Skeletal muscle satellite cell (primary cell): ENCODE data around the gene EFNA5.
"Not testable (repeated sequence)": the region's sequence is repeated elsewhere in the genome, so short reads cannot be mapped to it uniquely, and the experiment has no call there.

Source experiments
- H3K27me3 ChIP-seq: 2 replicates; pipeline ENCODE4 v1.7.0; 2013; ENCODE audit warnings: low read length; ENCODE audit not compliant: control insufficient read depth, insufficient read depth
- H3K36me3 ChIP-seq: 2 replicates; pipeline ENCODE4 v1.7.0; 2013; ENCODE audit warnings: mild to moderate bottlenecking, control low read depth, low read length; ENCODE audit not compliant: insufficient read depth
- H3K4me1 ChIP-seq: 2 replicates; pipeline ENCODE4 v1.7.0; 2013; ENCODE audit warnings: low read length; ENCODE audit not compliant: control insufficient read depth, insufficient read depth
- H3K4me2 ChIP-seq: 2 replicates; pipeline ENCODE4 v1.7.0; 2013; ENCODE audit warnings: mild to moderate bottlenecking, low read length
- H3K4me3 ChIP-seq: 2 replicates; pipeline ENCODE4 v1.7.0; 2013; ENCODE audit warnings: low read length
- H3K9ac ChIP-seq: 2 replicates; pipeline ENCODE4 v1.7.0; 2013; ENCODE audit warnings: mild to moderate bottlenecking, low read depth, low read length, moderate library complexity
- H3K9me3 ChIP-seq: replicated peaks from 2 replicates; pipeline ENCODE4 v1.7.0; 2013; ENCODE audit warnings: mild to moderate bottlenecking, control low read depth, low read length

EFNA5 gene

DNA sequence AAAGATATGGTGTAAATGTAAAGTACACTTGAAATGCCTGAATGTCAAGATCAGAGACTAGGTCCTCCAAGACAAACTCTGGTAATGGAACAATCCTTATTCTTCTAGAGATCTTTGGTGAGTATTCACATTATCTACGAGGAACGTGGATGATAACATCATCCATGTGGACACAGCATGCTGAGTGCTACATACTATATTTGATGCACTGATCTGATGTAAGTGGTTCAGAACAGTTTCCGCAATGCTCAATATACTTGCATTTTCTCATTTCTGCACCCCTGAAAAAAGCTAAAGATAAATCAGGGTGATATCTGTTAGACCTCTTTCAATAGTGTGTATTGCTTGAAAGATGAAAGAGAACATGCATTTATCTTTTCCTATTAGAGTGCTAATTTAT is 226.8 kb downstream of the EFNA5 start:
- H3K4me1 ChIP-seq: peaks cover 3% of the 10 kb centered on the region
- no peak overlapping the region for H3K4me3 ChIP-seq
- H3K9ac ChIP-seq: no peak overlapping the region
- H3K36me3 ChIP-seq: no peaks in the 10 kb centered on the region
- no peaks in the 10 kb centered on the region for H3K9me3 ChIP-seq
- no peaks in the 10 kb centered on the region for H3K27me3 ChIP-seq
- H3K4me2 ChIP-seq: no peak overlapping the region

DNA sequence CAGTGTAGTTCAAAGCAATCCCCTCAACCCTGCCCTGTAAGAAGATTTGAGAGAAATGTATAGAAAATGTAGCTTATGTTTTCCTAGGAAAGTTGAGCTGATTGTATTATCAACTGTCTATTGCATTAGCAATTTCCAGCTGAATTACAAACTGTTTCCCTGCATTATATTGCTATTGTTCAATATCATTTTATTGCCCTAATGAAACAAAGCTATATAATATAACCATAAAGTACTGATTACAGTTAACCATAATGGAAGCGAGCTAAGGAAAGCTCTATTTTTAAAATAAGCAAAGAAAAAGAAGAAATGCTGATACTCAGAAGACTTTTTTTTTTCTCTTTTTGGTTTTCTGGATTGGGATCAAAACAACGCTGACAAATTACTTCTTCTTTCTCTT is 228.3 kb downstream of the EFNA5 start:
- no peaks in the 10 kb centered on the region for H3K27me3 ChIP-seq

DNA sequence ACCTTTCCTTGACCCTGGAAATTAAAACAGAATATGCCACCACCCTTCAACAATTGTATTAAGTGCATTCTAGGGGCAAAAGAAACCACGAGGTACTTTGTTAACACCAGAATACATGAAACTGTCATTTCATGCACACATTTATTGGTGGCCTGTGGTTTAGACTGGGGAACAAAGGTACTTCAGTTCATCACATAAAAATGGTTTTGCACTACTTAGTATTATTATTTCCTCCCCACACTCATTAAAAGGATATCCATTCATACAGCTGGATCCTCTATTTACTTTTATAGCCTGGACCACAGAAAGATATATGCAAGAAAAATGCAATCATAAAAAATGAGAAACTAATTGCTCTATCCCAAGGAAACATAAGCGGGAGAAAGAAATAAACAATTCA is 230.9 kb downstream of the EFNA5 start:
- peaks cover 3% of the 10 kb centered on the region for H3K4me1 ChIP-seq
- no peak overlapping the region for H3K4me2 ChIP-seq
- H3K9ac ChIP-seq: no peak overlapping the region
- H3K36me3 ChIP-seq: no peaks in the 10 kb centered on the region
- no peak overlapping the region for H3K4me3 ChIP-seq
- no peaks in the 10 kb centered on the region for H3K27me3 ChIP-seq
- no peaks in the 10 kb centered on the region for H3K9me3 ChIP-seq

More for the DNA sequence above, 228.3 kb downstream of the EFNA5 start:
- Histone ChIP-seq H3K36me3 (no peaks in the 10 kb centered on the region), H3K9me3 (no peaks in the 10 kb centered on the region), H3K4me3 (no peak overlapping the region), H3K9ac (no peak overlapping the region), H3K4me2 (no peak overlapping the region), H3K4me1 (peaks cover 3% of the 10 kb centered on the region)

DNA sequence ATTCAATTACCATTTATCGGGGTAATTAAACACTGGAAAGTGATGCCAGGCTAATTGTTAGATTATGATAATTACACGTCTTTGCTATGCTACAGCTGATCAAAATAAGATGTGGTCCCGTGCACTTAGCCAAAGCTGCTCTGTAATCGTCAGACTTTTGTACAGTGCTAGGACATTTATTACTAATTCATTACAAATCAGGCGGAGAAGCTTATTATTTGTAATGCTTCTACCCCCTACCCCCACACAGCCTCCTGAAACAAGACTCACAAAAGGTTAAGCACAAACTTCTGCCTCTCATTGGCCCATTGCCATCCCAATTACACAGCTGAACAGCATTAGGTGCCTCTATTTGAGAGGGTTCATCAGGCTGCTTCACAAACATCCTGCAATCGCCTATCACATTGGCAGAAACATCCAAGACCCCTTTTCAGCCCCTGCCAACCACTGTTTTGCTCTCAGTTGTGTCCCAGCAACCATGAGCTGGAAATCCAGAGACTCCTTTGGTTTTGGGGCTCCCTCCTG is 232.7 kb downstream of the EFNA5 start:
- no peak overlapping the region for H3K4me3 ChIP-seq

DNA sequence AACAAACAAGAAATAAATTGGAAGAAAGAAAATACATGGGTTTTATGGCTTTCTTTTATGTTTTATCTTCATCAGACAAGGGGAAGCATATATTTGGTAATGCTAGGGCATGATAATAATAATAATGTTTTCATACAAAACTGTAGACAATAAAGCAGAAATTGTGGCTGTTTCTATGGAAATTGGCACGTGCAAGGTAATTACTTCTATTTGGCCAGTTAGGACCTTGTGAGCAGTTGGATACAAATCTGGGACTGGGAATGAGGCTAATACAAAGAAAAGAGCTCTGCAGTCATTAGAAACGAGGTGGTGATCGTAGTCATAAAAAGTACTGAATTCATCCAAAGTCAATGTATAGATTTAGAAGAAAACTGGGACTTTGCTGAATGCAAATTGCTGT is 233.6 kb downstream of the EFNA5 start:
- Histone ChIP-seq H3K4me1 (peaks cover 5% of the 10 kb centered on the region), H3K9me3 (no peaks in the 10 kb centered on the region), H3K4me2 (no peak overlapping the region), H3K36me3 (no peaks in the 10 kb centered on the region), H3K27me3 (no peaks in the 10 kb centered on the region), H3K4me3 (no peak overlapping the region), H3K9ac (no peak overlapping the region)

More for the DNA sequence above, 232.7 kb downstream of the EFNA5 start:
- H3K9me3 ChIP-seq: no peaks in the 10 kb centered on the region
- H3K9ac ChIP-seq: no peak overlapping the region
- H3K27me3 ChIP-seq: no peaks in the 10 kb centered on the region
- H3K36me3 ChIP-seq: no peaks in the 10 kb centered on the region
- H3K4me1 ChIP-seq: no peaks in the 10 kb centered on the region
- H3K4me2 ChIP-seq: no peak overlapping the region

DNA sequence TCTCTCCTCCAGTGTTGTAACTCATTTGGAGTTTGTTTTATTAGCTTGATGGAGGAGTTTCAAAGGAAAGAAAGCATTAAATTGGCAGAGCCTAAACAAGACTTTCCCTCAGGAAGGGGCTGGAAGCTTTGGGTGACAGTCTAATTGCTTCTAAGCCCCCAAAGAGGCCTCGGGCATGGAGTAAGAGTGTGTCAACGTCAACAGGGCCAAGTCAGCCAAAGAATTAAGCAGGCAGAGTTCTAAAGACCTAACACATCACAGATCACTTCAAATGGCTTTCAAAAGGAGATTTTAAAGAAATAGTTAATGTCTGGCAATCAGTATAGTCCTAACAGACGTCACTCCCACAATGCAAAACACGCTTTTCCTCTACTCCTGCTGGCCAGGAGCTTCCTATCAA is 234.5 kb downstream of the EFNA5 start:
- Histone ChIP-seq H3K36me3 (no peaks in the 10 kb centered on the region), H3K4me2 (no peak overlapping the region), H3K9me3 (no peaks in the 10 kb centered on the region), H3K4me1 (peaks cover 12% of the 10 kb centered on the region), H3K4me3 (no peak overlapping the region), H3K9ac (no peak overlapping the region), H3K27me3 (no peaks in the 10 kb centered on the region)

DNA sequence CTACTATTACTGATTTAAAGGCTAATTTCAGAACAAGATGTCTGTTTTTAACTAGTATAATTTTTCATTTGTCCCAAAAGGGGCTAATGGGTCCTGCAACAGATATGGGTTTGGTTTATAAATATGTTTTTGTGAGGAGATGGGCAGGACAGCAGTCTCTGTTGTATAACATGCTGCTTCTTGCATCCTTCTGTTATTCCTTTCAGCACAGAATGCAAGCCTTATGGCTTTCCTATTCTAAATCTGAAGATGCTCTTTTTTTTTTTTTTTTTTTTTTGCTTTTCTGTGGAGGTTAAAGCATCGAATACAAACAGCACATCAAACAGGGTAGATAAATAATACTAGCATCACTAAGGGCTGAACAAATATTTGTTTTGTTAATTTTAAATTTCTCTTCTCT is 235.7 kb downstream of the EFNA5 start:
- peaks cover 17% of the 10 kb centered on the region for H3K4me1 ChIP-seq
- no peaks in the 10 kb centered on the region for H3K36me3 ChIP-seq
- H3K4me3 ChIP-seq: no peak overlapping the region
- H3K27me3 ChIP-seq: no peaks in the 10 kb centered on the region
- H3K4me2 ChIP-seq: no peak overlapping the region
- H3K9me3 ChIP-seq: no peaks in the 10 kb centered on the region
- H3K9ac ChIP-seq: no peak overlapping the region

DNA sequence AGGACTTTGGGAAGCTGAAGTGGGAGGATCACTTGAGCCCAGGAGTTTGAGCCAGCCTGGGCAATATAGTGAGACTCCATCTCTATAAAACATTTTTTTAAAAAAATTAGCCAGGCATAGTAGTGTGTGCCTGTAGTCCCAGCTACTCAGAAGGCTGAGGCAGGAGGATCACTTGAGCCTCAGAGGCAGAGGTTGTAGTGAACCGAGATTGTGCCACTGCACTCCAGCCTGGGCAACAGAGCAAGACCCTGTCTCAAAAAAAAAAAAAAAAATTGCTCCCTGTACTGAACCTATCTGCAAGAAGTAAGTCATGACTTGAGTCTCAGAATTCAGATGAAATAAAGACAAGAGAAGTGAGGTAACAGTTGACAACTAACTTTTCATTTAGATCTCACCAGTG is 237.1 kb downstream of the EFNA5 start:
- H3K9me3 ChIP-seq, H3K36me3 ChIP-seq, H3K4me2 ChIP-seq, H3K9ac ChIP-seq, H3K4me3 ChIP-seq, H3K27me3 ChIP-seq: not testable (repeated sequence)
- H3K4me1 ChIP-seq: peaks cover 23% of the 10 kb centered on the region

DNA sequence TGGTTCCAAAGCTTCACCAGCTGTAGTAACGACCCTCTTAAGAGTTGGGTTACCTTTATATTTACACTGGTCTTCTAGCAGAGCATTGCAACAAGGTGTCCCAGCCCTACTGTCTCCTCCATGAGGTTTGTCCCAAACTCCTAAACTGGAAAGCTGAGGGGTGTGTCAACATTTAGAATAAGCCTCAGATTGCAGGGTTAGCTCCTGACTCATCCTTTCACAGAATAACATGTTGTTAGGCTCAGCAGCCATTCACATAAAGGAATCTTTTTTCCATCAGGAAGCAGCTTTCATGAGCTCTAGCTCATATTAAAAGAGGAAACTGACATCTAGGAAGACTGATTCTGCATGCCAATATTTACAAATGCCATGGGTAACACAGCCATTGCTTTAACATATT is 238.7 kb downstream of the EFNA5 start:
- H3K9ac ChIP-seq: no peak overlapping the region
- peaks cover 31% of the 10 kb centered on the region for H3K4me1 ChIP-seq
- H3K27me3 ChIP-seq: no peaks in the 10 kb centered on the region
- H3K4me2 ChIP-seq: peak overlapping the region; percentile 12
- H3K36me3 ChIP-seq: no peaks in the 10 kb centered on the region
- peak overlapping the region; percentile 1 for H3K4me3 ChIP-seq
- H3K9me3 ChIP-seq: no peaks in the 10 kb centered on the region

DNA sequence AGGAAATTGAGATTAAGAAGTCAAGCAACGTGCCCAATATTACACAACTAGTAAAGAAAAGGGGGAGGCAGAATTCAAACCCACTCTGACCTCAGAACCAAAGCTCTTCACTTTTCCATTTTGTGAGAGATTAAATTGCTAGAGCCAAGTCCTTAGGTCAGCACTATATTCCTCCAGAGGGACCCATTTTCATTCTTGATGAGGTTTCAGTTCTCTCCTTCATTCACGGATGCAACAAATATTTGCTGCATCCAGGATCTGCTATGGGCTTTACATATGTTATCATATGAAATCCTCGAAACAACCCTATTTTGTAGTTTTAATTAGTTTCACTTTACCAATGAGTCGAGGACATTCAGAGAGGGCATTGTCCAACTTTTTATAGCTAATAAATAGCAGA is 239.2 kb downstream of the EFNA5 start:
- Histone ChIP-seq H3K4me2 (peak overlapping the region; percentile 12), H3K4me3 (peak overlapping the region; percentile 1), H3K9me3 (no peaks in the 10 kb centered on the region), H3K9ac (no peak overlapping the region), H3K27me3 (no peaks in the 10 kb centered on the region), H3K4me1 (peaks cover 33% of the 10 kb centered on the region), H3K36me3 (no peaks in the 10 kb centered on the region)

DNA sequence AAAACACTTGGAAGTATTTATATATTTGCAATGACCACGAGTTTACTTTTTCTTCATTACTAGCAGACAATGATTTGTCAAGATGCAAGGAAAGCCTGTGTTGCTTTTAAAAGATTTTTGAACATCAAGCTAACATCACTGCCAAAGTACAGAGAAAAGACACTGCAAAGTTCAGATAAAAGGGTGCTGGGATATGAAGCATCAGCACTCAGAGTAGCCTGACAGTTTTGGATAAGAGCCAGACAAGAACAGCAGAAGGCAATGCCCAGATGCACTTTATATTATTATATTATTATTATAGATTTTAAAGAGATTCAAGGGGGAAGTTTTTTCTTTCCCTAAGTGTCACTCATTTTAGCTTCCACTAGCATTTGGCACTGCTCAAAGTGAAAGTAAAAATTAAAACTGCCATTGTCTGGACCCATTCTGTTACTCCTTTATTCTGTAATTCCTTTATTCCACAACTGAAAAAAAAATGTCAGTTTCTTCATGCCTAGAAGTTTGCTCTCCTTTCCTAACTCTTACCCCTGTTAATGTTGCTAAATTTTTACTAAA is 240.6 kb downstream of the EFNA5 start:
- no peaks in the 10 kb centered on the region for H3K9me3 ChIP-seq
- H3K4me3 ChIP-seq: no peak overlapping the region
- H3K4me1 ChIP-seq: peaks cover 45% of the 10 kb centered on the region
- H3K9ac ChIP-seq: no peak overlapping the region
- peak overlapping the region; percentile 67 for H3K4me2 ChIP-seq
- no peaks in the 10 kb centered on the region for H3K36me3 ChIP-seq
- H3K27me3 ChIP-seq: no peaks in the 10 kb centered on the region

DNA sequence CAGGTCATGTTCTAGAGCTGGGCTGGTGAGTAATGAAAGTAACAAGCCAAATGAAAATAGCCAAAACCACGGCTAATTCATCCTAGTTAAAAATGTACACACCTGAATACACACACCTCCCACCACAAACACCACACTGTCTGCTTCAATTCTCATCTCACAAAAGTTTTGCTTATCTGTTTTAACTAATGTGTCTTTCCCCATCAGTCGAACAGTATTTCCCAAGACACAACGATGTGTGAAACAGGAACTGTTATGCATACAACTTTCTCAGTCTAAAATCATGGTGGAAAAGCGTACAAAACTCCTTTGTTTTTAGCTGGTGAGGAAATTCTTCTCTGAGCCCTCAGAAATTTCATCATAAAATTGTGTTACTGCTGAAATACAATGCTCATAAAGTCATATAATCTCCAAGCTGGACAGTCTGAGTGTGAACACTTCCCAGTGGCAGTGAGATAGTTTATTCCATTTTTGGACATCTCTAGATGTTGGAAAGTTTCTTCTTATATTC is 242.4 kb downstream of the EFNA5 start:
- Histone ChIP-seq H3K9me3 (no peaks in the 10 kb centered on the region), H3K4me1 (peaks cover 63% of the 10 kb centered on the region), H3K4me2 (peak overlapping the region; percentile 50), H3K4me3 (no peak overlapping the region), H3K36me3 (no peaks in the 10 kb centered on the region), H3K9ac (no peak overlapping the region), H3K27me3 (no peaks in the 10 kb centered on the region)
